Measurements from ENCODE around the gene ARHGEF28.

ARHGEF28 gene

GRCh38 chr5:73654819-73655318 is 28.9 kb downstream of the ARHGEF28 start:
- DNase-seq, result no peak

- DNase-seq, result no peak
Observed at GRCh38 chr5:73655521-73656160, 29.6 kb downstream of the ARHGEF28 start.

- DNase-seq, result no peak
Observed at GRCh38 chr5:73661753-73662152, 35.8 kb downstream of the ARHGEF28 start.

GRCh38 chr5:73663161-73663859 is 37.3 kb downstream of the ARHGEF28 start:
- no peak for DNase-seq

- DNase-seq, result no peak
Observed at GRCh38 chr5:73663860-73664240, 37.9 kb downstream of the ARHGEF28 start.

GRCh38 chr5:73664796-73665195 is 38.8 kb downstream of the ARHGEF28 start:
- DNase-seq, result no peak

- DNase-seq, result no peak
Observed at GRCh38 chr5:73666891-73667290, 40.9 kb downstream of the ARHGEF28 start.

- DNase-seq, result no peak
Observed at GRCh38 chr5:73668017-73668416, 42.0 kb downstream of the ARHGEF28 start.

GRCh38 chr5:73668486-73669111 is 42.6 kb downstream of the ARHGEF28 start:
- no peak for DNase-seq

GRCh38 chr5:73670731-73671130 is 44.7 kb downstream of the ARHGEF28 start:
- no peak for DNase-seq

- no peak for DNase-seq
Observed at GRCh38 chr5:73672132-73672531, 46.1 kb downstream of the ARHGEF28 start.

- DNase-seq, result no peak
Observed at GRCh38 chr5:73673161-73673591, 47.2 kb downstream of the ARHGEF28 start.

GRCh38 chr5:73674669-73675004 is 48.6 kb downstream of the ARHGEF28 start:
- DNase-seq, result no peak

- DNase-seq, result no peak
Observed at GRCh38 chr5:73678322-73678740, 52.3 kb downstream of the ARHGEF28 start.

GRCh38 chr5:73678807-73679206 is 52.8 kb downstream of the ARHGEF28 start:
- no peak for DNase-seq

GRCh38 chr5:73682176-73682575 is 56.2 kb downstream of the ARHGEF28 start:
- no peak for DNase-seq

GRCh38 chr5:73684691-73685090 is 58.7 kb downstream of the ARHGEF28 start:
- DNase-seq, result no peak

- no peak for DNase-seq
Observed at GRCh38 chr5:73686912-73687311, 60.9 kb downstream of the ARHGEF28 start.

GRCh38 chr5:73687357-73687756 is 61.4 kb downstream of the ARHGEF28 start:
- no peak for DNase-seq

GRCh38 chr5:73690015-73690414 is 64.0 kb downstream of the ARHGEF28 start:
- no peak for DNase-seq

- no peak for DNase-seq
Observed at GRCh38 chr5:73691302-73692080, 65.5 kb downstream of the ARHGEF28 start.

GRCh38 chr5:73692166-73692640 is 66.2 kb downstream of the ARHGEF28 start:
- no peak for DNase-seq

- no peak for DNase-seq
Observed at GRCh38 chr5:73692981-73693380, 67.0 kb downstream of the ARHGEF28 start.
